HepG2 (cell line): ENCODE results near the gene DSCAM. TPM values are rescaled to one million over a fixed set of nuclear protein-coding genes. Genes with fewer than 3 reads are reported as not detected.

Experiments
- AHDC1 ChIP-seq: sonication (generic); formaldehyde crosslinking; IDR thresholded peaks from 2 replicates; pipeline ENCODE4 v1.5.1; 2020; ENCODE audit warnings: mild to moderate bottlenecking, missing genetic modification reagents, borderline replicate concordance
- LBX2 ChIP-seq: sonication (generic); formaldehyde crosslinking; IDR thresholded peaks from 2 replicates; pipeline ENCODE4 v1.5.0; 2020; ENCODE audit warnings: missing genetic modification reagents, mild to moderate bottlenecking, borderline replicate concordance
- SNAPC4 ChIP-seq: sonication (generic); formaldehyde crosslinking; IDR thresholded peaks from 2 replicates; pipeline ENCODE4 v1.4.0; 2020; ENCODE audit warnings: mild to moderate bottlenecking, missing genetic modification reagents
- TARDBP ChIP-seq: sonication (generic); formaldehyde crosslinking; IDR thresholded peaks from 2 replicates; pipeline ENCODE4 v1.8.0; 2022; ENCODE audit warnings: mild to moderate bottlenecking, missing genetic modification reagents
- polyA plus RNA-seq, 8 experiments: library from polyadenylated mRNA; depleted of rRNA in 3 of 8; stranded (reverse) in 7 of 8; unstranded in 1 of 8; fragments of >200 nt; fragmentation: Illumina TruSeq in 4 of 8; extraction: Trizol in 4 of 8; gene quantifications; 2 replicates each; pipeline versions ENCODE4 v1.2.1 to v1.2.3, GENCODE V29; 2011 to 2016; ENCODE audit warnings: low read depth in 4 of 8, missing spikeins in 1 of 8, mixed read lengths in 1 of 8; ENCODE audit not compliant: insufficient read depth in 1 of 8
- total RNA-seq, 5 experiments: library from RNA; depleted of rRNA; stranded (reverse); fragments of >200 nt; fragmentation: Illumina TruSeq; extraction: Trizol; gene quantifications; 2 replicates each; pipeline ENCODE4 v1.2.3, GENCODE V29; 2016; ENCODE audit warnings: low read depth in 1 of 5

Gene DSCAM
- total and polyA plus RNA-seq, 2 of the 13 experiments (the other 11 are each of a cell fraction or from before 2014, with no cell fraction given) = not detected

GRCh38 chr21:40153351-40153750 lies 693.6 kb downstream of the DSCAM start (continued):
- TF ChIP-seq AHDC1 (CRISPR knock-in tag) (no peak), SNAPC4 (CRISPR knock-in tag) (no peak), TARDBP (CRISPR knock-in tag) (no peak), LBX2 (CRISPR knock-in tag) (no peak)
